Measurements from ENCODE around the gene ZBED2.

DNA sequence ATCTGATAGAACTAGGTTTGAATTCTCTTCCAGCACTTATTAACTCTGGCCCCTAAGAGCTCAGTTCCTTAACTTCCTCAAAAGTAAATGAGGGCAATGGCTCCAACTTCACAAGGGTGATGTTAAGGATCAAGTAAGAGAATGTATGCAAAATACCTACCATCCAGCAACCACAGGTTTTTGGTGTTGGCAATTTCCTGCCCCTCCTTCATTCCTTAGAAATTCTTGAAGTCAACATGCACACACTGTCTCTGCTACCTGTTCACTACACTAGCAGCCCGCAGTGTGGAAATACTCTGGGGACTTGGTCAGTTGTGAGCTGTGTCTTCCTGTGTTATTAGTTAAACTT, 5.0 kb downstream of the ZBED2 start:
- TF ChIP-seq, protein P1, sequence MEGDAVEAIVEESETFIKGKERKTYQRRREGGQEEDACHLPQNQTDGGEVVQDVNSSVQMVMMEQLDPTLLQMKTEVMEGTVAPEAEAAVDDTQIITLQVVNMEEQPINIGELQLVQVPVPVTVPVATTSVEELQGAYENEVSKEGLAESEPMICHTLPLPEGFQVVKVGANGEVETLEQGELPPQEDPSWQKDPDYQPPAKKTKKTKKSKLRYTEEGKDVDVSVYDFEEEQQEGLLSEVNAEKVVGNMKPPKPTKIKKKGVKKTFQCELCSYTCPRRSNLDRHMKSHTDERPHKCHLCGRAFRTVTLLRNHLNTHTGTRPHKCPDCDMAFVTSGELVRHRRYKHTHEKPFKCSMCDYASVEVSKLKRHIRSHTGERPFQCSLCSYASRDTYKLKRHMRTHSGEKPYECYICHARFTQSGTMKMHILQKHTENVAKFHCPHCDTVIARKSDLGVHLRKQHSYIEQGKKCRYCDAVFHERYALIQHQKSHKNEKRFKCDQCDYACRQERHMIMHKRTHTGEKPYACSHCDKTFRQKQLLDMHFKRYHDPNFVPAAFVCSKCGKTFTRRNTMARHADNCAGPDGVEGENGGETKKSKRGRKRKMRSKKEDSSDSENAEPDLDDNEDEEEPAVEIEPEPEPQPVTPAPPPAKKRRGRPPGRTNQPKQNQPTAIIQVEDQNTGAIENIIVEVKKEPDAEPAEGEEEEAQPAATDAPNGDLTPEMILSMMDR (IDR thresholded peaks at IDR 0.05): no peak
- no peak for TF ChIP-seq POLR2A (IDR thresholded peaks at IDR 0.05)

All from breast epithelium (tissue), 3 donors.